GM18873 (cell line): Measurements from ENCODE around the gene RPL41.
"Not testable (repeated sequence)": the region's sequence is repeated elsewhere in the genome, so short reads cannot be mapped to it uniquely, and the experiment has no call there.

Experiments used
- ATAC-seq: cut with Tn5 transposase; IDR thresholded peaks from one replicate; pipeline ENCODE4 v1.9.1; 2021; ENCODE audit warnings: mild to moderate bottlenecking, moderate library complexity, moderate number of reproducible peaks; ENCODE audit not compliant: unreplicated experiment, low FRiP score

The RPL41 gene

DNA sequence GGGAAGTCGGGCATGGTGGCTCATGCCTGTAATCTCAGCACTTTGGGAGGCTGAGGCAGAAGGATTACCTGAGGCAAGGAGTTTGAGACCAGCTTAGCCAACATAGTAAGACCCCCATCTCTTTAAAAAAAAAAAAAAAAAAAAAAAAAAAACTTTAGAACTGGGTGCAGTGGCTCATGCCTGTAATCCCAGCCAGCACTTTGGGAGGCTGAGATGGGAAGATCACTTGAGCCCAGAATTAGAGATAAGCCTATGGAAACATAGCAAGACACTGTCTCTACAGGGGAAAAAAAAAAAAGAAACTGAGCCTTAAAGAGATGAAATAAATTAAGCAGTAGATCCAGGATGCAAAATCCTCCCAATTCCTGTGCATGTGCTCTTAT is 13.8 kb upstream of the RPL41 start:
- ATAC-seq: no peak

DNA sequence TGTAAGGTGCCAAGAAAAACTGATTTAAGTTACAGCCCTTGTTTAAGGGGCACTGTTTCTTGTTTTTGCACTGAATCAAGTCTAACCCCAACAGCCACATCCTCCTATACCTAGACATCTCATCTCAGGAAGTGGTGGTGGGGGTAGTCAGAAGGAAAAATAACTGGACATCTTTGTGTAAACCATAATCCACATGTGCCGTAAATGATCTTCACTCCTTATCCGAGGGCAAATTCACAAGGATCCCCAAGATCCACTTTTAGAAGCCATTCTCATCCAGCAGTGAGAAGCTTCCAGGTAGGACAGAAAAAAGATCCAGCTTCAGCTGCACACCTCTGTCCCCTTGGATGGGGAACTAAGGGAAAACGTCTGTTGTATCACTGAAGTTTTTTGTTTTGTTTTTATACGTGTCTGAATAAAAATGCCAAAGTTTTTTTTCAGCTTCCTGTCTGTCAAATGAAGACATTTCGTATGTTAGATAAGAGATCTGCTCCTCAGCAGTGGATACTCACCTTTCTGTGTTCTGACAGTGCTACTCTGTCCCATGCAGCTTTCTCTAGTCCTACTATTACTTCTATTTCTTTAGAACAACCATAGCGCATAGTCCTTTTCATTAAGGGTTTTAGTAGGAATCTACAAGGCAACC is 13.2 kb upstream of the RPL41 start:
- ATAC-seq: no peak

- no peak for ATAC-seq
Measured at GRCh38 chr12:56103823-56104108, 12.7 kb upstream of the RPL41 start.

DNA sequence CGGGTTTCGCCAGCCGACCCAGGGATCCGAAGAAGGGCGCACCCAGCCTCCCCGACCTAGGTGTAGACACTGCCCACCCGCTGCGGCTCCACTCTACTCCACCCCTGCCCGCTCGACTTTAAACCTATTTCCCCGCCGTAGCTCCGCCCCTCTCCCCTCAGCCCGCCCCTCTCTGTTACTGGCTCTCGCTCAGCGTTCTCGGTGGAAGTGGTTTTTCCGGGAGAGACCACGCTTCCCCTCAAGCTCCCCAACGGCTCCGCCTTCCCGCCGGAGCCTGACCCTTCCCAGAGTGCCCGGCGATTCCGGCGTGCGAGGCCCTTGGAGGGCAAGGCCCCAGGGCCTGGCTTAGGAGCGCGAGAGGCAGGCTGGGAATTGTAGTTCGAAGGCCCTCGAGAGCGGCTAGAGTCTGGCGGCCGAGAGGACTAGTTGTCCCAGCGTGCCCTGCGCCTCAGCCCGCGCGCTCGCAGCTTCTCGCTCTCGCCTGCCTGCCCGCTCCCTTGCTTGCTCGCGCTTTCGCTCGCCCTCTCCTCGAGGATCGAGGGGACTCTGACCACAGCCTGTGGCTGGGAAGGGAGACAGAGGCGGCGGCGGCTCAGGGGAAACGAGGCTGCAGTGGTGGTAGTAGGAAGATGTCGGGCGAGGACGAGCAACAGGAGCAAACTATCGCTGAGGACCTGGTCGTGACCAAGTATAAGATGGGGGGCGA is 12.2 kb upstream of the RPL41 start, which contains the start of gene PA2G4:
PA2G4 (plus strand) TSS at position 451 of the 706 bp plus-strand sequence; CDS start at position 630, 179 bp downstream.
- ATAC-seq: peak; percentile 90

DNA sequence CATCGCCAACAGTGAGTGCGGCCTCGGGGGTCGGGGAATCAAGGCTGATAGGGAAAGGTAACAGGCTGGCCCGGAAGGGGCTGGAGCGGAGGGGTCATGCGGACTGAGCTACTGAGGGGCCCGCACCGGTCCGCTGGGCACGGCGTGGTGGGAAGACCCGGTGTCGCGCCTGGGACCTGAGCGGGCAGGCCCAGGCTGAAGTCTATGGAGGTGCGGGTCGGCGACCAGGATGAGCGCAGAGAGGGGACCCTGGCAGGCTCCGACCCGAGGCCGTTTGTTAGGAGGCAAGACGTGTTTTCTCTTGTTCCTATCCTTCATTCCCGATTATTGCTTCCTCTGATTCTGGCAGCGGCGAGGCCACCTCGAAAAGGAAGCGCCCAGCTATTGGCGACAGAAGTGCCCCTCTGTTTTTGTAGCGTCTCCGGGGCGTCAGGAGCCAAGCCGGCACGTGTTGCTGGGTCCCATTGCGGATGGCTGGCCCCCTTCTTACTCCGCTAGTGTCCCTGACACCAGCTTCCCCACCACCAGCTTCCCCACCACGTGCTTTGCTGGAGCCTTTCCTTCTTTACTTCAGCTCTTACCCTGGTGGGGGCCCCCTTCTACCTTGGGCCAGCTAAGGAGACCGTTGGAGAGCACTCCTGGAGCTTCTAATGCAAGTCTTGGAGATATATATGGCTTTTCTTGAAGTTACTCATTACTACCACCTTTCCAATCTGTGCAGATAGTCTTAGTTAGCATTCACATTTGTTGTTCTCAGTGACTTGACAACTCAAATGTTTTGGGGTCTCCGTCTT is 11.4 kb upstream of the RPL41 start:
- ATAC-seq: peak; percentile 7

DNA sequence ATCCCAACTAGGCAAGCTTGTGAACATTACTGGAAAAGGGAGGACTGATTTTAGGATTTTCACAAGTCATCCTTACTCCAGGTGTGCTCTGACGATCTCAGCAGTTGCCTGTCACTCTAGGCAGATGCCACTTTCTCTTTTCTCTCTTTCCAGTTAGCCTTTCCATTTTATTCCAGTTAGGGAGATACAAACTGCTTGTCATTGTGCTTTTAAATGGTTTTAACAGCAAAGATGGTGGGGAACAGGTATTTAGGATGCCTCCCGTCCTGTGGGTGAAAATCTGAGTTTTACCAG is 10.9 kb upstream of the RPL41 start:
- ATAC-seq: no peak

DNA sequence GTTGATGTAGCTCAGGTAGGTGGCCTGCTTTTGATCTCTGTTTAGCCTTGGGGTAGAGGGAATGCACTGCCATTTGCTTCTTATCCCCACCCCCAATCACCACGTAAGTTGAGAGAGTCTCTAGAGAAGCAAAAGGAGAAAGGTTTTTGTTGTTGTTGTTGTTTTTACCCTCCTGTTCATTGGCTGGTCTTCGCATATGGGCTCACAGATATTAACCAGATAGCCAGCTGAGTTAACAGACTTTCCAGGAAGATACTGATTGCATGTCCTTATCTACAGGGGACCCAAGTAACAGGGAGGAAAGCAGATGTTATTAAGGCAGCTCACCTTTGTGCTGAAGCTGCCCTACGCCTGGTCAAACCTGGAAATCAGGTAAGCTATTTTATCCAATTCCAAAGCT is 9.2 kb upstream of the RPL41 start:
- no peak for ATAC-seq

DNA sequence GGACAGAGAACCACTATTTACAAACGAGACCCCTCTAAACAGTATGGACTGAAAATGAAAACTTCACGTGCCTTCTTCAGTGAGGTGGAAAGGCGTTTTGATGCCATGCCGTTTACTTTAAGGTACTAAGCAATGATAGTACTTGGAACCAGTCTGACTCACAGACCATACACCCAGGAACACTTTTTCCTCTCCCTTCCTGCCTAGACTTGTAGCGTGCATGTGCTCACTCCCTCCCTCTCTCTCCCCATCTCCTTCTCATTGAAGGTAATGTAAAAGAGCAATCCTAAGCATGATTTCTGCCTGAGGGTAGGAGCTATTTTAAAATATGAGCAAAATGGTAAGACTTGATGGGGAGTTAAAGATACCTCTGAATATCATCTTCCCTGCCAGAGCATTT is 5.9 kb upstream of the RPL41 start:
- ATAC-seq: no peak

GRCh38 chr12:56114084-56114483 is 2.3 kb upstream of the RPL41 start:
- ATAC-seq: no peak

DNA sequence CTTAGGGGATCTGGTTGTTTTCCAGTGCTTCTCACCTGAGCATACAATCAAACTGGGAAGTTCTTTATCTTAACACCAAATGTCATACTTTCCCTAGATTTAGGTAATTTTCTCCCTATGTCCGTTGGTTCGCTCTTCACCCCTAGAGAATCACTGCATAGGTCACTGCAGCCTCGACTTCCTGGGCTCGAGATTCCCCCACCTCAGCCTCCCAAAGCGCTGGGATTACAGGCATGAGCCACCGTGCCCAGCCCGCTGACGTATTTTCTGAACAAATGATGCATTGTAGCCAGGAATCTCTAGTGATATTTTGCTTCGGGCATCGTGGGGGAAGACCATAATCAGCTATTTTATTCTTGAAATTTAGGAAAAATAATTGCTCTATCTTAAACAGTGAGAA is 1.1 kb upstream of the RPL41 start:
- ATAC-seq: no peak

DNA sequence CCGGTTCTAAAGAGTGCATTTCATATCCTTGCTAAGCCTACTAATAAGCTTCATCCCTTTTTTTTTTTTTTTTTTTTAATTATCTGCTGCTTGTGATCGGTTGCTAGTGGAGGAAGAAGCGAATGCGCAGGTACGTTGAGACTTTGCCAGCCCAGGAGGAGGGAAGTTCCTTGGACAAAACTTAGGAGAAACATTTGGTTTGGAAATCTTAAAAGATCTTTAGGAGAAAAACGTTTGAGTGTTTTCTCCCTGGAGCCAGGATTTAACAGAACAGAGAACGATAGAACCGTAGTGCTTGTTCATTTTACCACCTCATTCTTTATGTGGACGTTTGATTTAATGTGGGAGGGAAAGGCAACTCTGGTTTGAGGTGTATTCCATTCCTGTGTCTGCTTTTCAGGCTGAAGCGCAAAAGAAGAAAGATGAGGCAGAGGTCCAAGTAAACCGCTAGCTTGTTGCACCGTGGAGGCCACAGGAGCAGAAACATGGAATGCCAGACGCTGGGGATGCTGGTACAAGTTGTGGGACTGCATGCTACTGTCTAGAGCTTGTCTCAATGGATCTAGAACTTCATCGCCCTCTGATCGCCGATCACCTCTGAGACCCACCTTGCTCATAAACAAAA is 761 bp downstream of the RPL41 start:
- not testable (repeated sequence) for ATAC-seq

GRCh38 chr12:56117778-56118687 is 1.6 kb downstream of the RPL41 start, which contains the start of gene ZC3H10:
Gene ZC3H10 (plus strand): TSS chr12:56118266. CDS start chr12:56120563, 2,297 bp downstream.
- peak; percentile 87 for ATAC-seq

DNA sequence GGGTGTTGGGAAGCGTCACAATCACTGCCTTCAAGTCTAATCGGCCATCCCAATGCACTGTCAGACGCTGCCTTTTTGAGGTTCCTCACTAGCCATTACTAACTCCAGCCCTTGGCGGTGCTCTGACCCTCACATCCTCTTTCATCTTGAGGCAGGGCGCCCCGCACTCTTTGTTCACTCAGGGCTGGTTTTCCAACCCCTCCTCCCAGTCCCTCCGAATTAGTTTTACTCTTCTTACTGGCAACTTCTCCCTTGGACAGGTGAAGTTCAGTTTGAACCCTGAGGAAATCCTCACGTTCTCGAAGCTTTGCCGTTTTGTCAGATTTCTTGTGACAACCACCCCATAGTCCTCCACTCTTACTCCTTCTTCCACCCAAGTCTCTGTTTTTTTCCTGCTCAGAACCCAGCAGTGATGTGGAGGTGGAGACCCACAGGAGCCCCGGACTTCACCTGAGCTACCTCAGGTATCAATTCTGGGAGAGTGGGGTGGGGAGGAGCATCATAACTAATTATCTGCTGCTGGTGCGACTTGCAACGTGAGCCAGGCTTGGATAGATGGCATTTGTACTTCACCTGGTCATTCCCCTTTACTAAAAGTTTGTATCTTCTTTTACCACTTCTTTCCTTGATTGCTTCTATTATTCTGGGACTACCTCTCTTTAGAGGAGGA is 2.4 kb downstream of the RPL41 start:
- peak; percentile 1 for ATAC-seq

- no peak for ATAC-seq
Measured at GRCh38 chr12:56119361-56119796, 2.9 kb downstream of the RPL41 start.

- ATAC-seq: no peak
Measured at GRCh38 chr12:56120158-56120846, 3.9 kb downstream of the RPL41 start.

- ATAC-seq: no peak
Measured at GRCh38 chr12:56121204-56121870, 4.9 kb downstream of the RPL41 start.

DNA sequence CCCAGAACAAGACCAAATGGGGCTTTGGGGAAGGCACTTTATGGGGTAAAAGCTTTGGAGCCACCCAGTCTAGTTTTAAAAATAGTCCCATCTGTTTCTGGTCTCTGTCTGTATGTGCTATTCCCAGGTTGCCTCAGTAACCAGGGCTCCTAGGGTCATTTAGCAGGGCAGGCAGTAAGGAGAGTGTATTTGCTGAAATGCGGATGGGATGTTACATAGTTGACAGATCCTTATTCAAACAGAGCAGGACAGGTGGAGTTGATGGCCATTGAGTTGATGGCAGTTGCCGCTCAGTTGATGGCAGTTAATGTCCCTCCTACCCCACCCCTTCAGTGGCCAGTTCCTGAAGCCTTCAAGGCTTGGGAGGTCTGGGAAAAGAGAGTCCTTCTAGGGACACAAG is 6.2 kb downstream of the RPL41 start:
- ATAC-seq: no peak

DNA sequence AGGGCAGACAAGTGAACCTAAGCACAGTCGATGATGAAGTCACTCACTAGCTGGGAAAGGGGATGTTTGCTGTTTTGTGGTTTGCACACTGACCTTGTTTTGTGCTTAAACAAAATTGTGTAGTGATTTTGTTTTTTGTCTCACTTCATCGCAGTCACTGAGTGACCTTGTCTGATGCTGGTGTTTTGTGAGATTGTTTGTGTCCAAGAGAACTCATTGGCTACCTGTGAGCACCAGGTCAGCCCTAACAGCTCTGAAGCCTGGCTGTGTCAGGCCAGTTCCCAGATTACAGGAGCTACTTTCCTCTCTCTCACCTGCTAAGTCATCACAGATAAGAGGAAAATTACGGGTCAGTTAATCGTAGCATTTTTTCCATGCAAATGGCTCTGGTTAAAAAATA is 7.7 kb downstream of the RPL41 start:
- no peak for ATAC-seq
